HG02610 (cell line): ENCODE data around the gene BCL11A.
A peak's percentile ranks its signal among the peaks of the same experiment; 100 is the strongest.

Experiments
- ATAC-seq: cut with Tn5 transposase; IDR thresholded peaks from one replicate; pipeline ENCODE4 v1.9.1; 2021; ENCODE audit warnings: mild to moderate bottlenecking, moderate library complexity; ENCODE audit not compliant: unreplicated experiment

The BCL11A gene

DNA sequence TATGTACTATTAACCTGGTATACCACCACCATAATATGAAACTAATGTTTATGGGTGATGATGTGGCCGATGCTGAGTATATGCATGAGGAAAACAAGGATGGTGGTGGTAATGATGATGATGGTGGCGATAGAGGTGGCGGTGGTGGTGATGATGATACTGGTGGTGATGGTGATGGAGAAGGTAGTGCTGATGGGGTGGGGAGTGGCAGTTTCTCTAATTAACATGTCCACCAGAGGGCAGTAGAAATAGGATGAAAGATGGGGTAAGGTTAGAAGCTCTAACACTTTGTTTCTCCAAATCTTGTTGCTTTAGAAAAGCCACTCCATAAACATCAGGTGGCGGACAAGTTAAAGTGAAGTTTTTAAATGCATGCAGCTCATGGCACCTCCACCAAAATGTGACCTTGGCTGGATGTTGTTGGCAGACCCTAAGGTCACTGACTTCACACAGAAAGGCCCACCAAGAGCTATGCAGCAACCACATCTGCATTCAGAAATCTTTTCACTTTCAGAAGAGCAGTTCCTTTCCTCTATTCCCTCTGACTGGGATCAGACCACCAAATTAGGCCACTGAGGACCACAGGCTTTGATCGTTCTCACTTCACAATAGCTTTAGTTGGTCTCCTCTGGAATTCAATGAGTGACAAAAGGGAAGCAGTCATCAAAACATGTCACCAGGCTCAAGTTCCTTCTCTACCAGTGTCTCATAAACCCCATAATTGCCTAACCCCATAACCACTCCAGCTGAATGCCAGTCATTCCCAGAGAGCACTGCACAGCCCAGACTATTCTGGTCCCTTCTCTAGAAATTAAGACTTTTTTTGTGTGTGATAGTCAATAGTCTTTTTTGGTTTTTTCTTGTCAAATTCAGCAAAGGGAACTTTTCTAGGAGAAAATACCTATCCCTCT lies 7.5 kb upstream of the BCL11A start:
- ATAC-seq, result peak; percentile 54

DNA sequence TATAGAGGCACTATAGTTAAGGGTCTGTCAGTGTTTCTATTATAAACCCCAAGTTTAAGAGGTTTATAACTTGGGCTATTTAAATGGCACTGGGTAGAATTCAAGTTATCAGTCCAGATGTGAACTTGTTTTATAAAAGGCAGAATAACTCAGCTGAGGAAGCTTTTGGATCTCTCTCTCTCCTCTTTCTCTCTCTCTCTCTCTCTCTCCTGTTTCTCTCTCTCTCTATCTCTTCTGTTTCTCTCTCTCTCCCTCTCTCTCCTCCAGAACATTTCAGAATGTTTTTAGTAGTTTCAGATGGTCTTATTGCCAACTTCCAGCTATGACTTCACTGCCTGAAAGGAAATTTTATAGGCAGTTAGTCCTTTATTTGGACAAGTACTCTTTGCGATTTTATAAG lies 6.4 kb upstream of the BCL11A start:
- ATAC-seq, result no peak

DNA sequence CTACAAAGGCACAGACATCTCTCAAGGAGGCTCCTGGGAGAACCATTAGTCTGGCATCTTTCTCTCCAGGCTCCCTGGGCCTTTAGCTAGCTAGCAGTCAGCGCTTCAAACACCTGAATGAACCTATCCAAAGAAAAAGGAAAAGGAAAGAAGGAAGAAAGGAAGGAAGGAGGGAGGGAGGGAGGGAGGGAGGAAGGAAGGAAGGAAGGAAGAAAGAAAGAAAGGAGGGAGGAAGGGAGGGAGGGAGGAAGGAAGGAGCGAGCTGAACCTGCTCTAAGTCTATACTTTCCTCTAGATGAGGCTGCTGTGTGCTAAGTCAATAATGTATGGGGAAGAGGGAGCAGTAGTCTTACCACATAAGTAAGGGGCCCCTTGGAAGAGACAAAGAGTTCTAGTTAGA lies 5.1 kb upstream of the BCL11A start:
- ATAC-seq, result no peak

DNA sequence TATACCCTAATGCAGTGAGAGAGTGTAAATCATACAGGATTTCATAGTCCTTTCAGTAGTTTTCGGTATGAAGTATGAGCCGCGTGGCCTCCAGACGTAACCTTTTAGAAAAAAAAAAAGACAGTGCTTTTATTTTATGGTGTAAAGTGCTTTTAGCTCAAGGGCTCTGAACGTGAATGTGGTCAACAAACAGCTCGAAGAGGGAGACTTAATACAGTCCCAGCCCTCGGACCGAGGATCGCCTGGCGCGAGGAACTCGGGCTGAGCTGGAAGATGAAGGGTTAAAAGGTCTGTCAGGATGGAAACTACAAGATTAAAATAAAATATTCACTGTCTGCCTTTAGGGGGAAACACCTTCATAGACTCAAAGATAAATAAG lies 4.0 kb upstream of the BCL11A start:
- ATAC-seq, result no peak

DNA sequence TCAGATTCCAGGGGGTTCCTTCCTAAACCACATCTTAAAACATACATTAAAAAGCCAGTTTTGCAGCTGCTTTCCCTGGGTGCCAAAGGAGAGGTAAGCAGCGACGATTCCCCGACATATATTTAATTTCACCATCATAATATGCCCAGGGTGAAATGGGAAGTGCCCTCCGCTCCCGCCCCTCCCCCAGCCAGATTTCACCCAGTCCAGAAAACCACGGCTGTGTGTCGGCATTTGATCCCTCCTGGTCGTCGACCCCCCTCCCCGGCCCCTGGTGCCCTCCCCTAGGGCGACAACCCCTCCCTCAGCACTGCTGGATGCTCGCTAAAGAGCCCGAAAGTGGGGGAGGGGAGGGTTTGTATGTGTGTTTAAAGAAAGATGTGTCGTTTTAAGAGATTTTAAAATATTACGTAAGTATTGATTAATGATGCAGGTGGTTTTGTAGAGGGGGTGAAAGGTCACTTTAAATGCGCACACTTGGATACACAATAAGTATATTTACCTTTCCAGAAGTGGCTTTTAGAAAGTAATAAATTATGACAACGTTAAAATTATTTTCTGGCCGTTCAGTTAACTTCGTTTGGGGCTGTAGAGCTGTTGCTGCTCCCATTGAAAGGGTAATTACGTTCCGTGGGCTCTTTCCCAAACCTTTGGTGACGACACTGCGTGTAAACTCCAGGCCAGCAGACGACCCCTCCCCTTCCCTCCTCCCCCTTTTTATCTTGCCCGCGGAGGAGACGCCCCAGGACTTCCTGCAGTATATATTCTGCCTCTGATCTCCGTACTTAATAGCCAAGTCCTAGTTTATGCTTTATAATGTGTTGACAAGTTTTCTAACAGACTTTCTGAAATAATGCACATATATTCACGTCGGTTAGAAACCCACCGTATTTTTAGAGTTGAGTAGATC lies 3.4 kb upstream of the BCL11A start:
- ATAC-seq, result no peak

DNA sequence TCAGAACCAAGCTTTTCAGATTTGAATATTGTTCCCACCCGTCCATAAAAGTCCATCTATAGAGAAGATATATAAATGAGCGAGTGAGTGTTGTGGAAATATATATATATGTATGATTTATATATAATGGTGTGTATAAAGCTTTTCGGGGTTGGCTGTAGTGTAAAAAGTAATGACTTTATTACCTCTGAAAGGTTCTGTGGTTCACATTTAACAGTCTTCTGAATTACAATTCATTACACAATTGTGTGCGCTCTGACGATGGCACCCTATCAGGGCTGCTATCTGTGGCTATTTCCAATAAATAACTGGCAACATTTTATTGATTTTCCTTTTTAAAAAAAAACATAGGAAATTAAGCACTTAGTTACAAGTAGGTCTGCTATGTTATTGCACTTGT lies 2.7 kb upstream of the BCL11A start:
- no peak for ATAC-seq

DNA sequence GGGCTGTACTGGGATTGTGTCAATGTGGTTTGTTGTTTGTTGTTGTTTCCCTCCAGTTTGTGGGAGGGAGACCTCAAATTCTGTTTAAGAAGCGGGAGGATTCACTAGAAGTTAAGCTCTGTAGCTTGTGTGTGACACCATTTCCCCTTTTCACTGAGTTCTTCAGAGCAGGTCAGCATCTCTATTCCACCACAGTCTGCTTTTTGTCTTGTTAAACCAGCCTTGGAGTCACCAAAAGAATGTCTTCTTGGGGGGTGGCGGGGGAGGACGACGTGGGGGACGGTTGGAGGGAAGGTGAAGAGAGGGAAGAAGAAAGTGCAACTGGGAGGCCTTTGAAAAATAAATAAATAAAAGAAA lies 2.3 kb upstream of the BCL11A start:
- peak; percentile 6 for ATAC-seq

DNA sequence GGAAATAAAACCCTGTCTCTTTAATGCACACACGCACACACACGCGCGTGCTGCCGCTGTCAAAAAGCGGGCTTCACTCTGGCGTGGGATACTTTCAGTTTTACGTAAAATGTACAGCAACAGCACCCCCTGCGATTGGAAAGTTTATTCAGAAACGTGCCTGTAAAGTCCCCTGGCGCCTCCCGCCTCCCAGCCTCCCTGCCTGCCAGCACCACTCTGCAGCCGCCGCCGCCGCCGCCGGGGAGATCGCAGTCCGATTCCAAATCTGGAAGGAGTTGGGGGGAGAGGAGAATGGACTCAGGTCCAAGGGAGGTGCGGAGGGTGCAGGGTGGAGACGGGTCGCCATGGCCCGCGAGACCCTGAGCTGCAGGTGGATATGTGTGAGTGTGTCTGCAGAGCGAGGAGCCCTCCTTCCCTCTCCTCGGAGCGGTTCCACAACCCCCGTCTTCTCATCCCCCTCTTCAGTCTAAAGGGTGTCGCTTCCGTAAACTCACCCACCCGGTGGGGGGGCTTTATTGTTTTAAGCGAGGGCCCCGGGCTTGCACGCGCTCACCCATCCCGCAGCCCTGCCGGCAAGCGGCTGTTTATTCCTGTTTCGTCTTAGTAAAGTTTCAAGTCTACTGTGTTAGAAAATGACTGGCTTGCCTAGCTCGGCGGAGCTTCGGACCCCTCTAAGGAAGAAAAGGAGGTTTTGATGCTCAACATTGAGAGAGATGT lies 1.8 kb upstream of the BCL11A start:
- peak; percentile 32 for ATAC-seq

DNA sequence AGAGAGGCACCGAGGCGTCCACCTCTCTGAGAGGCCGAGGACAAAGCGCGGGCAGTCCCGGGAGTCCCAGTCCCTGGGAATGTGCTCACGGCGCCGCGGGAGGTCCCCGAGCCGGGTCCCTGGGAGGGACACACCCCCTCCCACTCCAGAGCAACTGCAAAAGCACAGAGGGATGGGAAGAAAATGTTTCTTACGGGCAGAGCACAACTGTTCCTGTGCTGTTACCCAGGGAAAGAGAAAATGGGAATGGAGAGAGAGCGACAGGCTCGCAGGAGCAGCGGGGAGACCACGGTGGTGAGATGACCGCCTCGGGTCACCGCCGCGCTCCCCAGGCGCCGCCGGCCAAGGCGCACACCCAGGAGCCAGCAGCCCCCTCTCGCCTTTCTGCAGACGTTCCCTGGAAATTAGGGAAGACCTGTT lies 1.2 kb upstream of the BCL11A start:
- no peak for ATAC-seq

DNA sequence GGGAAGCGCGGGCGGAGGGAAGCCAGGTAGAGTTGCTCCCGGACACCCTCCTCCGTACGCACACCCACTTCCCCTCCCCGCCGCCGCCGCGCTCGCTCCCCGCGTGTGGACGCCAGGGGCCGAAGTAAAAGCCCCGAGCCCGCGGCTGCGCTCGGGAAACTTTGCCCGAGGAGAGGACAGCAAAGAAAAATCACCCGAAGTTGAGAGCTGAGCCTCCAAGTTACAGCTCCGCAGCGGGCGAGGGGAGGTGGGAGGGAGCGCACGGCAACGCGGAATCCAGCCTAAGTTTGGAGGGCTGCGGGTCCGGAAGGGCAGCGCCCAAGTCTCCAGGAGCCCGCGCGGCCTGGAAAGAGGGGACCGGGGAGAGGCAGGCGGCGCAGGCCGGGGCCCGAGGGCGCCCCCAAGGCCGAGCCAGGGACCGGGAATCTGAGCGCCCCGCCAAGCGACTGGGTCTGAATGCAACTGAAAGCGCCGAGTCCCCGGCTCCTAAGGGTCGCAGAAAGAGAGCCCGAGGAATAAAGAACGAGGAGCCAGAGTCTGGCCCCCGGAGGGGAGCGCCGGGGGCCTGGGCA lies 706 bp upstream of the BCL11A start:
- ATAC-seq, result peak; percentile 15

DNA sequence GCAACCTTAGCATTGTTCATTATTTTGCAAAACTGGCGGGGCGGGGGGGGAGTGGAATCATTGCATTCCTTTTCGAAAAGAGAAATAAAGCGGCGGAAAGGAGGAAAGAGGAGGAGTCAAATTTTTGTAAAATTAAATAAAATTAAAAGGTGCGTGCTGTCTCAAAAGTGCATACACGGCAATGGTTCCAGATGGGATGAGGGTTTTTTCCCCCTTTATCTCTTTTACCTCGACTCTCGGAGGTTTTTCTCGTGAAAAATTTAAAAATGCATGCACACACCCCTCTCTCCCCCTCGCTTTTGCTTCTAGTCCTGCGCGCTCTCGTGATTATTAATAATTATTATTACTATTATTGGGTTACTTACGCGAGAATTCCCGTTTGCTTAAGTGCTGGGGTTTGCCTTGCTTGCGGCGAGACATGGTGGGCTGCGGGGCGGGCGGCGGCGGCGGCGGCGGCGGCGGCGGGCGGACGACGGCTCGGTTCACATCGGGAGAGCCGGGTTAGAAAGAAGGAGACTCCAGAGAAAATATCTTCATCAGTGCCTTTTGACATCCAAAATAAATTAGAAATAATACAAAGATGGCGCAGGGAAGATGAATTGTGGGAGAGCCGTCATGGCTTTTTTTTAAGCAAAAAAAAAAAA lies 481 bp downstream of the BCL11A start:
- ATAC-seq, result no peak

DNA sequence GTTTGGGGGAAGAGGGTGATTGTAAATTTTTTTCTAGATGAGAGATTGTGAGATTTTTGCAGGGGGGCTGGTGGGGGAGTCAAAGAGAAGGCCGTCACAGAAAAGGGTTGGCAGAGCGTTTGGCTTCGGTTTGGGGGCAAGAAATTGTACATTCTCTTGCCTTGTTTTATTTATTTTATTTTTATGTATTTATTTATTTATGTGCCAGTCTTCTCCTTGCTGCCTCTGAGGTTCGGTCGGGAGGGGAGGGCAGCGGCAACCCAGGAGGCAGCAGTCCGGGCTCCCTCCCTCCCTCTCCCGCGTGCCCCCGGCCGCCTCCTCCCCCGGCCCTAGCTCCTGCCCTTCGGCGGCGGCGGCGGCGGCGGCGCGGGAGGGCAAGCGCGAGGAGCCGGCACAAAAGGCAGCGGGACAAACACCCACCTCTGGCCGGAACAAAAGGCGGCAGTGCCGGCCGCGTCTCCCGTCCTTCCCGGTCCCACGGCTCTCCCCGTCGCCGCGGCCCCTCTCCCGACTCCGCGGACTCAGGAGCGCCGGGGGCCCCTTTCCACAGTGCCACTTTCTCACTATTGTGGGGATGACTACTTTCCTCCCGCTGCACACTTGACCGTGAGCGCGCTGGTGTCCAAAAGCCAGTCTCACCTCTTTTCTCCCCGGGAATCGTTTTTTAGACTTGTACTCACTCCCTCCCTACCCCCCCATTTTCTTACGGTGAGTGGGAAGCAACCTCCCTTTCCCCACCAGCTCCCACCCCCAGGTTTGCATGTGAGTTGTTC lies 1.2 kb downstream of the BCL11A start:
- no peak for ATAC-seq

DNA sequence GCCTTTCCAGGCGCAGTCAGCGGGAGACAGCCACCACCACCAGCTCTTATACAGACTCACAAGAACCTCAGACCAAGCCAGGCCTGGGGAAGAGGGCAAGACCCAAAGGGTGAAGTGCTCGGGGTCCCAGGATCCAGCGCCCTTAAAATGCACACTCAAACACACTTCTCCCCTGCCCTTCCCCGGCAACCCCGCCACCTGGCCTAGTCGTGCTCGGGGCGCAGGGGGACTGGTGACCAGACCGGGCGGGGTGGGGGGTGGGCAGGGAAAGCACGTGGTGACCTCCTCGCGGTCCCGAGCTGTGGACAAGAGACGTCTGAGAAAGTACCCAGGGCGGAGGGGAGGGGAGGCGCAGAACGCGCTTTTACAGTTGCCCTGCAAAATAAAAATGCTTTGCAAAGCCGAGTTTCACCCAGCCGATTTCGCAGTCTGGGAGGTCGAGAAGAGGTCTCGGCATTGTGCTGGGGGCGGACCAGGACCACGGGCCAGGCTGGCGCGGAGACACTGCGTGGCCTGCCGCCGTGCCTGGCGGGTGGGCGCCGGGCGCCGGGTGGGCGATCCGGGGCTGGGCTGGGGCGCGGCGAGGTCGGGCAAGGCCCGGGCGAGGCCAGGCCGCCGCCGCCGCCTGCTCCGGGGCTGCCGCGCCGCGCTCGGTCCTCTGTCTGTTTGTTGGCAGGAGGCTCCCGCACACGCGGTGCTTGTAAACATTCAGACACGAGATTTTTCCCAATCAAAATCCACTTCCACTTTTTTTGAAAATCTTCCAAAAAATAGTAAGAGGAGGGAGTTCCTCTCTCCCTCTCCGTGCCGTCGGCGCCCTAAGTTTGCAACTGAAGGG lies 2.0 kb downstream of the BCL11A start:
- ATAC-seq, result no peak

DNA sequence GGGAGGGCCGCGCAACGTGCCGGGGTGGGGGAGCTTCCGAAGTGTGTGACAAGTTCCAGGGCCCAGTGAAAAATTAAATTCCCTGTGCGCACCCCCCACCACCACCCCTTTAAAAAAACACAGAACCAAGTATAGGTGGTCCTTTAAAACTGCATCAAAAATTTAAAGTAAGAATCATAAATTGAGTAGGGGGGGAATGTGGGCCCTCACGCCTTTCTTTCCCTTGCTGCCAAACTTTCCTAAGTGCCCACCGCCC lies 2.5 kb downstream of the BCL11A start:
- no peak for ATAC-seq

DNA sequence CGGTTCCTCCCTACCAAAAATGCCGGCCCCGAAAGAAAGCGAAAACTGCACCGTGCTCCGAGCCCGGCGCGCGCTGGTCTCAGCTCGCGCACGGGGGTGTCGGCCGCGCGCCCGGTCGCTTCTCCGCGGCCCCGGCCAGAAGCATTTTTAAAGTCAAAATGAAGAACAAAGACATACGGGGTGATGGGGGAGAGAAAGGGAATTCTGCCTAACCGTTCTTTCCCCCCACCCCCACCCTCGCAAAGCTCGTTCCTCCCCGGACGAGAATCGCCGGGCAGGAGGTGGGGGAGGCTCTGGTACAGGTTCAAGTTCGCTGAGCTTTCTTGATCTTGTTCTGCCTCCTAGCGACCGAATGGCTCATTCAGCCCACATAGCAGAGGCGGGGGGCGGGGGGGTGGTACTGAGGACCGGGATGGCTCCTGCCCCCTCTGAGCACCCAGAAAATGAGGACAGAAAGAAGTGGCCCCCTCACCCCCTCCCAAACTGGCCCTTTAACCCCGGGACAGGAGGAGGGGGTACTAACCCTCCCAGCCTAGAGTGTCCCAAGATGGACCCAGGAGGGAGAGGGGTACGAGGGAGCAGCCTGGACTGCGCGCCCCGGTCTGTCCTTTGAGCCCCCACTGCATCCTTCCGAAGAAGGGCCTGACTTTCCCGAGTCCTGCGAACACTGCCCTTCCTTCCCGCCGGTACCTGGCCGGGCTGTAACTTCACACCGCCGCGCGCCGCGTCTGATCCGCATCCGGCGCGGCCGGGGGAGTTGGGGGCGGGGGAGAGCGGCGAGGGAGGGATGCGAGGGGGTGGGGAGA lies 3.1 kb downstream of the BCL11A start:
- peak; percentile 58 for ATAC-seq

DNA sequence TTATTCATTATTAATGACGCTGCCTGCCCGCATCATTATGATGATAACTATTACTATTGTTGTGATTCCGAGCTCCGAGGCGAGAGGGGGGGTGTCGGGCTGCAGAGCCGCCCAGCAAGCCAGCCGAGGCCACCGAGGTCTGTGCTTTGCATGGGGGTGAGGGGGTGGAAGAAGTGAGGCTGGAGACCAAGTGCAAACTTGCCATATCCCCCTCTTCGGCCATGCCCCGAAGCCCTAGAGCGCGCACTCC lies 3.6 kb downstream of the BCL11A start:
- ATAC-seq, result no peak

DNA sequence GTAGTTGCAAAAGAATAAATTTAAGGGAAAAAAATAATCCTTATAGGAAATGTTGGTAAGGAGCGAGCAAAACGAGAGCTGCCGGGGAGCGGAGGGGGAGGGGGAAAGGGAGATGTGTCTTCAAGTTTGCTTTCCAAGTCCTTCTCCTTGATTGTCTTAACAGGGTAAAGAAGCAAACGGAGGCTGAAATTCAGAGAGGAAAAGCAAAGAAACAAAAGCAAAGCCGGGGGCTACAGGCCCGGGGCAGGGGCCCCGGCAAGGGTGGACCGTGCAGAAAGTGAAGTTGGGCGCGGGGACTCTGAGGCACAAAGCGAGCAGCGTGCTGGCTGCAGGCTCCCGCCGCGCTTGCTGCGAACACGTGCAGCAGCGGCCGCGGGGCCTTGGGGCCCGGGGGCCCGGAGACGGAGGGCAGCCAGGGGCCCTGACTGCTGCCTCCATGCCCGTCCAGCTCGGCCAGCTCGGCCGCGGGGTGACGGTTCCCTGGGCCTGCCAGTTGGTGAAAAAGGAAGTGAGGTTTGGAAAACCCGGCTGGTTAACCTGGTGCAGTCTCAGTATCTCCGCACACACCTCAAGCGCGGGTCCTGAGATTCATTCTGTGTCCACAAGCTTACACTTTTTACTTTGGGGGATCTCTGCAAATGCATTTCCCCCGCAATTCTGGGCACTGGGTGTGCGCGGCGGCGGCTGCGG lies 4.1 kb downstream of the BCL11A start:
- no peak for ATAC-seq

DNA sequence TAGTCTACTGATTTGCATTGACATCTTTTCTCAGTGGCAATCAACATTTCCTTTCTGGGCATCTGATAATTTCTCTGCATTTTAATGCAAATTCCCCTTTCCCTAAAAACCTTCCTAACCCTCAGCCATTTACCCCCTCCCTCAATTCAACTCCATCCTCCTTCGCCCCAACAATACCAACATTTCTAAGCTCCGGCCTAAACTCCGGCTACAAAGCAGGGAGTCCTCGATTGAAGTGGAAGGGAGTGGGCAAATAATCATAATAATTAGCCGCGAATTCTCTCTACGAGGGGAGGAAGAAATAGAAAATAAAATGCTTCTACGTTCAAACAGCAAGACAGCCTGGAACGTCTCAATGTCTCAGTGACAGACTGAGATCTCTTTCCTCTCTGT lies 4.6 kb downstream of the BCL11A start:
- ATAC-seq, result no peak
